HG03575 (cell line): ENCODE data around the gene C1RL.
"Not testable (repeated sequence)": the region's sequence is repeated elsewhere in the genome, so short reads cannot be mapped to it uniquely, and the experiment has no call there.

ENCODE experiments used
- ATAC-seq: cut with Tn5 transposase; IDR thresholded peaks from one replicate; pipeline ENCODE4 v1.9.1; 2021; ENCODE audit not compliant: unreplicated experiment, insufficient number of reproducible peaks, low FRiP score; ENCODE audit errors: extremely low read depth

C1RL gene

GRCh38 chr12:7120166-7120565 is 11.2 kb upstream of the C1RL start:
- no peak for ATAC-seq

DNA sequence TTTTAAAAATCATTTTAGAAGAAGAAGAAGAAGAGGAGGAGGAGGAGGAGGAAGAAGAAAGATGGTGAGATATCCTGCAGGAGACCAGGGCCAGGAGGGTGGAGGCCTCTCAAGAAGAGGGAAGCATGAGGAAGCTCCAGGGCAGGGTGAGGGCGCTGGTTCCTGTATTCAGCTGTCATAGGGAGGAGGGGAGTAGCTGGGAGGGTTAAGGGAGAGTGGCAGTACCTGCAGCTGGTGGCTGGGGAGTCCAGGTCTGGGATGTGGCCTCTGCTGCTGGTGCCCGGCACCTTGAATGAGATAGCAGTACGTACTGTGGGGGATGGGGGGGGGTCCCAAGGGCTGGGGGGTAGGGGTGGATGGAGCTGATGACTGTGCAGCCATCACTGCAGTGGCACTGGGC is 9.9 kb upstream of the C1RL start:
- ATAC-seq = no peak

GRCh38 chr12:7117670-7118069 is 8.7 kb upstream of the C1RL start:
- no peak for ATAC-seq

- no peak for ATAC-seq
Observed at GRCh38 chr12:7116916-7117315, 7.9 kb upstream of the C1RL start.

GRCh38 chr12:7116196-7116595 is 7.2 kb upstream of the C1RL start:
- ATAC-seq = no peak

GRCh38 chr12:7114851-7115250 is 5.8 kb upstream of the C1RL start:
- no peak for ATAC-seq

GRCh38 chr12:7114008-7114407 is 5.0 kb upstream of the C1RL start:
- no peak for ATAC-seq

DNA sequence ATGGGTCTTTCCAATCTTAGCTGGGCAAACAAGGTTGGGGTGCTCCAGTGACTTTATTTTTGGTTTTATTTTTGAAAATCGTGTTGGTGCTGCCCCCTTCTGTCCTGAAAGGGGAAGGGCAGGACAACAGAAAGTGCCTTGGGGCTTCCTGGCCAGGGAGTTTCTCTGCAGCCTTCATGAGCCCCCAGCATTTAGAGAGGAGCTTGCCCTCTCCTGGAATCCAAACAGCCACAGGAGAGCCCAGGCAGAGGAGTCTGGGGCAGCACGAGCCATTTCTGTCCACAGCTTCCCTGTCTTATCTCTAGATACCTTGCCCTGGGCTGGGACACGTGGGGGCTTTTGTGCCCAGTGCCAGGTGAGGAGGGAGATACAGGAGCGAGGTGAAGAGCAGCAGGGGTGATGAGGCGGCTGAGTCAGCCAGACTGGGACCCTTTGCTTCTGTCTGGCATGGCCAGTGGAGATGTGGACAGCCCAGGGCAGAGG is 4.4 kb upstream of the C1RL start:
- no peak for ATAC-seq

- ATAC-seq = no peak
Observed at GRCh38 chr12:7112041-7112440, 3.0 kb upstream of the C1RL start.

DNA sequence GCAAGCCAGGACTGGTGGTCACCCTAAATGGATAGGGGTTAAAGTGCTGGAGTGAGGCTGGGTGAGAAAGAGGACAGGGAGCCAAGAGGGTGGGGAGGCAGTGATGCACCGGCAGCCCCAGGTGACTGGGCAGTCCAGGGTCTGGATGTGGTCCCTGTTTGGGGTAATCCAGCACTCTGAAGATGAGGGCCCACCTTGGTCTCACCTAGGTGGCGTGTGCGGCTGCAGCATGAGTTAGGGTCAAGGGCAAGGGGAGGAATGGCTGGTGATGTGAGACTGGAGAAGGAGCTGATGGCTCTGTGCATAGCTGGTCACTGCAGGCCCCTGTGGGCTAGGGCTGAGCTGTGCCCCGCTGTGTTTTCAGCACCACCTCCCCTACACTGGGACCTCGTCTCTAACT is 1.6 kb upstream of the C1RL start:
- no peak for ATAC-seq

DNA sequence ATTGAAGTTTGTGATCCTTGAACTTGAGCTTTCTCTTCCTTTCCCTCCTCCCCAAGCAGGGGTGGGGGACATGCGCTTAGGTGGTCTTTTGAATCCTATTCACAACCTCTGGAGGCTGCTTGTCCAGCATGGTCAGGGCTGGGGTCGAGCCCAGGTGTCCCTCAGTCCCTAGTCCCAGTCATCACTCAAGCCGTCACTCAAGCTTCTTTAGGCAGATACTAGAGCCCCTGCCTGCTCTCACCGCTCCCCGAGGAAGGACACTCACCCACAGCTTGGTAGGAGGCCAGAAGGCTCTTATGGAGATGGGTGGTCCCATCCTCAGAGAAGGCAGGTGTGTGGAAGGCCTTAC is 532 bp upstream of the C1RL start:
- no peak for ATAC-seq

DNA sequence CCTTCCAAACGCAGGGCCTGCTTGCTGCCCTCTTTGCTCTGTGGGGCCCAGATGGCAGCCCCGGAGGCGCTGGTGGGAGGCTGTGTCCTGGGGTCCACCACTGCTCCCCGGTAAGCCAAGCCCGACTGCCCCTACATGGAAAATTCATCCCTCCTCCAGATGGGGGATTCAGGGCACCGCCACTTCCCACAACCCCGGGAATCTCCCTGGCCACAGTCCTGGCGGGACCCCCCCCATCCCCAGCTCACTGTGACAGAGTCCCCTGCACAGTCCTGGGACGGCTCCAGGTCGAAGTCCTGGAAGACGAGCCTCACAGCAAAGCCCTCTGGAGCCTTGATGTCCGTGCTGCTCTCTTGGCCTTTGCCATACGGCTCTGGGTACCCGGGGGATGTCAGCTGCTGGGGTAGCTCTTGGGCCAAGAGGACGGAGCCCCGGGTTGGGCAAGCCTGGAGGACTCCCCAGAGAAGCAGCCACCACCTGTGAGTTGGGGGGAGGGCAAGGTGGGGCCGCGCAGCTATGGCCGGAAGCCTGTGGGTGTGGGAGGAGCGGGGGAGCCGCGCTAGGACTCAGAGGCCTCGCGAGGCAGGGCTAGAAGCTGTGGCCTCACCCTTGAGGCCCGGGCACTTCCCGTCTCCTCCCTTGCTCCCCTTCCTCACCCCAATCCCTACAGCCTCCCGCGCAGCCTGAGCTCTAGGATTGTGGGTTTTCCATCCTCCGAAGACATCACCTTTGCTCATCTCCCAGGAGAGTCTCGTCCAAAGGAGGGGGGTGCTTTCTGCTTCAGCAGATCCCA is 815 bp downstream of the C1RL start:
- ATAC-seq = no peak

DNA sequence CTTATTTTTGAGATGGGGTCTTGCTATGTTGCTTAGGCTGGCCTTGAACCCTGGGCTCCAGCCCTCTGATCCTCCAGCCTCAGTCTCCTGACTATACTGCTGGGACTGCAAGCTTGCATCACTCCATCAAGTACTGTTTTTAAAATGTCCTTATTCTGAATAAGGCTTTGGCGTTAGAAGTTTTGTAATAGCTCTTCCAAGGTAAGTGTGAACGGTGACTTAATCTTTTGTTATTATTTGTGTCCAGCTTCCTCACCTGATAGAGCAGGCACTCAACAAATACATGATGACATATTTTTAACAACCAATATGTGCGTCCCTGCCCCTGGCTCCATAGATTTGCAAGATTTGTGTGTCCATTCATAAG is 1.4 kb downstream of the C1RL start:
- ATAC-seq = no peak

DNA sequence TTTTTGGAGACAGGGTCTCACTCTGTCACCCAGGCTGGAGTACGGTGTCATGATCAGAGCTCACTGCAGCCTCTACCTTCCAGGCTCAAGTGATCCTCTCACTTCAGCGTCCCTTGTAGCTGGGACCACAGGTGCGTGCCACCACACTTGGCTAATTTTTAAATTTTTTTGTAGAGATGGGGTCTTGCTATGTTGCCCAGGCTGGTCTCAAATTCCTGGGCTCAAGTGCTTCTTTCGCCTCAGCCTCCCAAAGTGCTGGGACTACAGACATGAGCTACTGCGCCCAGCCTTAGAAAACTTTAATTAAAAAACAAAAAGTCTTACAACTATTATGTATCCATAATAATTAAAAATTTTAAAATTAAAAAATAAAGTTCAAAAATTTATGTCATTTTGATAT is 1.8 kb downstream of the C1RL start:
- not testable (repeated sequence) for ATAC-seq

DNA sequence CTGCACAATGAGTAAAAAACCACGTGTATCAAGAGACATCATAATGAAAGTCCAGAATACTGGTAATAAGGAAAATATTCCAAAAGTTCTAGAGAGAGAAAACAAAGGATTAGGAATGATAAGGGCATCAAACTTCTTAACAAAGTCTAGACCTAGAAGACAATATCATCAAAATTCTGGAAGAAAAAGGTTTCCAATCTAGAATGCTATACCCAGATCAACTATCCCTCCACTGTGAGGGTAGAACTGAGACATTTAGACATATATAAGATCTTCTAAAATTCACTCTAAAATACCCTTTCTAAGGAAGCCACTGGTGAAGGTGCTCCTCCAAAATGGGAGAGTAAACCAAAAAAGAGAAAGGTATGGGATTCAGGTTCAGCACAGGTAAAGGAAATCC is 2.9 kb downstream of the C1RL start:
- ATAC-seq = no peak

DNA sequence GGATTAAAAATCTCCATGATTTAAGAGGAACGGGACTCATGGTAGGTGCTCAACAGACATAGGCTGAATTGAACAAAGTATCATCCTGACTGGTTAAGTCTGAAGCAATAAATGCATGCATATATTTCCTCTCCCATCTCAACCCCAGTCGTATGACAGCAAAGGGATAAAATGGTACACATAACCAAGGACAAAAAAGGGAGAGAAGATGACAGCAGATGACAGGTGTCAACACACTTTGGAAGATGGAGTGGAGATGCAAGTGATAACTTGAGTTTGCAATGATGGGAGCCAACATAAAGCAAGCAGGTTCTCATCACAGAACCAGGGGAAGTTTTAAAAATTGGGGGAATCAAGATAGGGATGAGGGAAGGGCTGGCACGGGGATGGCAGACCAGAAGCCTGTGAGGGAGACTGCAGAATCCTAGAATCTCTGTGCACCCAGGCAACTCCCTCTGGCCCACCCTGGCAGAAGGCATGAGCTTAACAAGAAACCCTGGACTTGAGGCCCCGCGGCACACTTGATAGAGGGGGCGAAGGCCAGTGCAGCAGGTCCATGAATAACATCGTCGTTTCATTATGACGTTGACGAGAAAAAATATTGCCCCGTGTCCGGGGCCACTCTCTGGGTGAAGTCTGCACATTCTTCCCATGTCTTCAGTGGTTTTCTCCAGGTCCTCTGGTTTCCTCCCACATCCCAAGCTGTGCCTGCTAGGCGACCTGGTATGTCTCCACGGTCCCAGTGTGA is 5.0 kb downstream of the C1RL start:
- ATAC-seq = no peak

DNA sequence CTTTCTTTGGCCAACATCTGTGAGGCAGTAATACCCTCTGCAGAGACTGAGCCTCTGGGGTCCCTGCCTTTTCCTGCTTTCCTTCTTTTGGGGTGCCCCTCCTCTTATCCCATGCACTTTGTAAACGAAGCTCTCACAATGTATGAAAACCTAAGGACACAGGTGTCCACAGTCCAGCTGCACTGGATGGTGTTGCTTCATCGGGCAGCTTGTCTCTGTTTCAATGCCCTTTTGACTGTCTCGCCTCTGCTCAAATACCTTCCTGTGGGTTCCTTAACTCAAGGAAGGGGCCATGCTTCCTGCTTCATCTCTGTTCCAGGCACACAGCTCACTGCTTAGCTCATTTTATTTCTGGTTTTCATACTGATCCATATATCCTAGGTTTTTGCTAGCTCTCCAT is 6.4 kb downstream of the C1RL start:
- ATAC-seq = no peak

- ATAC-seq = no peak
Observed at GRCh38 chr12:7101694-7102131, 7.3 kb downstream of the C1RL start.

GRCh38 chr12:7101047-7101693 is 7.8 kb downstream of the C1RL start:
- no peak for ATAC-seq

- ATAC-seq = no peak
Observed at GRCh38 chr12:7100239-7100638, 8.8 kb downstream of the C1RL start.
